SHP77 (cell line): ENCODE measurements around the gene OTOG.

Source experiments
- DNase-seq, 2 experiments: peaks; one replicate each; lab custom pipeline; 2025; lab: John Stamatoyannopoulos, UW

Gene OTOG

DNA sequence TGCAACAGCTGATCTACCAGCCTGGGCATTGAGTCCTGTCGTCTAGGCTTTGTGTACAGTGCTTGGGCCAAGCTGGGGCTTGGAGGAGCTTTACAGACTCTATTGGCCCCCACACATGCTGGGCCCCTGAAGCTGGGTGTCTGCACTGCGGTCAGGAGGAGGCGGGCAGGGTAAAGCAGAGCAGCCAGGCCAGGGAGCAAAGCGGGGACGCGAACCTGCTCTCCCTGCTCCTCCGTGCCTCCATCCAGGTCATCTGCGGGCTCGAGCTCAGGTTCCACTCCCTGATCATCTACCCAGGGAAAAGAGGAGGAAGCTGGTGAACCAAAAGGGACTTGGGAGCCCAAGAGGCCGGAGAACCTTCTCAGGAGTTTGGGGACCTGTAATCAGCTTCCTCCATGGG is 29.9 kb upstream of the OTOG start:
- DNase-seq, result no peak

DNA sequence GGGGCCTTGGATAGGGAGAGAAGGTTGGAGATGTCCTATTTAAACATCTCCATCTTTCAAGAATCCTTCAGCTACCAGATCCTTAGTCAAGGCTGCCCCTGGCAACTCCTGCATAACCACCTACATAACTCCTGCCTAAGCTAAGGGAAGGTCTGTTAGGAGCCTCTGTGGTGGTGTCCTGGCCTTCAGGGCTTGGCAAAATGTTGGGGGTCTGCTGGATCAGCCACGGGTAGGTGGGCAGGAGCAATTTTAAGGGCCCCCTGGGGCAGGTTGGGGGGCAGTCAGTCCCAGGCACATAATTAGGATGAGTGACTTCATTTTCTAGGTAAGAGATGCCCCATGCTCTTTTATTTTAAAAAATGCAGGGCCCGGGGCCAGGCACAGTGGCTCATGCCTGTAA is 28.7 kb upstream of the OTOG start:
- no peak for DNase-seq

DNA sequence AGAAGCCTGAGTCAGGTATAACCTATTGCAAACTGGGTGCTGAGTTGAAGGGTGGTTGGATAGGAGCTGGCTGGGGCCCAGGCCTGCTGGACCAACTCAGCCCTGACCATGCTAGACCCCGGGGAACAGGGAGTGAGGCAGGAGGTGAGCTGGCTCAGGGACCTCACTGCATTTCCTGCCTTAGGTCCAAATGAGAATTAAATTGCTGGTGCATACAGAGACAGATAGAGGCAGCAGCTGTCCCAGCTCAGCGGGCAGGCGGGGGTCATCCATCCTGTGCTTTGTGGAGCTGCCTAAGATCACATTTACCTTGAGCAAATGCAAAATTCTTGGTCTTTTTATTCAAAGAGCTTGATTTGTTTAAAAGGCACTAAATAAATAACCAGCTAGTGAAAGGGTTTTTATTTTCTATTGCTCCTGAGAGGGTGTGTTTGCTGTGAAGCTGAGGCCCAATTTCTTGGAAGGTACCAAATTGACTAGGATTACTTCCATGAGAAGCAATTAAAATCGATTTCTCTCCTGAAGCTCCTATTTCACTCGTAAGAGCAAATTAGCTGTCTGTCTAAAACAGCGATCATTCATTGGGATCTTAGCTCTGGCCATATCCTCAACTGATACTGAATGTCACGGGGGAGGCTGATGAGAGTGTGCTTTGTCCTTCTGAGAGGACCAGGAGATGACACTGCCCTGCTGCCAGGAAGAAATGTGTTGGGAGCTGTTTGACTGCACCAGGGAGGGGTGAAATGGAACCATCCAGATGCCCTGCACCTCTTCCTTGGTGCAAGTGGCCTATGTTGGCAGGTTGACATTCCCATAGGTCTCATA is 27.8 kb upstream of the OTOG start:
- DNase-seq, result no peak

DNA sequence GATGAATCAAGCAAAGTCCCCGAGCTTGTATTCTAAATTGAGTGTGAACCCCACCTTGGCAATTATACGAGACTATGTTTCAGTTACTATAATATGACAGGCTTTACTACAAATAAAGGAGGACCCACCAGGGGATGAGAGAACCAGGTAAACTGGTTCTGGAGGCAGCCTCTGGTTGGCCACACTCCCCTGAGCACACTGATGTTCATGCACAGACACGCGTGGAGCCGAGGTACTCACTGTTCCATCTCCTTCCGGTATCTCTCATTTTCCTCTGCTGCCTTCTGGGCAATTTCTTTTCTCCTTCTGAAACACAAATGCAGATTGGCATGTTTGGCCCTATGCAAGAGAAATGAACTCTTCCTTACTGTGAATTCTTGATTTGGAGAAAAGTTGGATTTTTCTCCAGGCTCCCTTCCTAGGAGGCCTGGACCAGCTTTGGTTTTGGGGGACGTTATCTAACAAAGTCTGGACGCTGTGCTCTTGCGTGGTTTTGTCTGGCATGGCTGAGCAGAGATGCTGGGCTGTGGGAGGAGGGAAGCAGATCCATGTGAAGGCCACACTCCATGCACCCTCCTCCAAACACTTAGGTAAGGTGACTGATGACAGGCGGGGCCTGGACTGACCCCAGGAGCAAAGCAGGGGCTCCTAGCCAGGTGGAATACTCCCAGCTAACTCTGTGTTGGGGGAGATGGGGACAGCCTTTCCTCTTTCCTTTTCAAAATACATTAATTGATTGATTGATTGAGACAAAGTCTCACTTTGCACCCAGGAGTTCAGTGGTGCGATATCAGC is 25.8 kb upstream of the OTOG start:
- DNase-seq, result no peak

DNA sequence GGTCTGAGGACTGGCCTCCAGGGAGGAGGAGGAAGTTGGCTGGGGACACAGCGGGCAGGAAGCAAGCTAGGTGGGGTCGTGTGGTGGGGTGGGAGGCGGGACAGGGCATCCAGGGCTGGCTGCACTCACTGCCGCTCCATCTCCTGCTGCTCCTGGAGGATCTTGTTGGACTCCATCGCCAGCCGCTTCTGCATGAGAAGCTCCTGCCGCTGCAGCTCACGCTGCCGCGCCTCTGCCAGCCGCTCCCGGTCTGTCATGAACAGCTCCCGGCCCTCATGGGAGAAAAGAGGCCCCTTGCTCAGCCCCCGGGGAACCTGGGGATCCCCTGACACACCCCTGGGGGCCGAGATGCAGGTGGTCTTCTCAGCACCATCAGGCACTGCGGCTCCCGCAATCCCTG is 24.4 kb upstream of the OTOG start:
- no peak for DNase-seq

DNA sequence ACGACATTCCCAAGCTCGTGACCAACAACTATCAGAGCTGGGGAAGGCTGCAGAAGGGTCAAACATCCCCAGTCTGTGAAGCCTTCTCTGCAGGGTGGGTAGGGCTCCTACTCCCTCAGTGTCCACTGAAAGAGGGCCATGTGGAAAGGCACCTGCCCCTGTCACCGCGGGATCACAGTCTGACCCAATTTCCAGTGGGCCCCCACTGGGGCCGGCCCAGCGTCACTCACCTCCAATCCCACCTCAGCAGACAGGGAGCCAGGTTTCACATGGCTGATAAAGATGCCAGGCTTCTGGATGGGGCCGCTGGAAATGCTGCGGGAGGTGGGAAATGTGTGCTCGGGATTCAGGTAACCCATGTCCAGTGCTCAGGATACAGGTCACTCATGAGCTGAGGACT is 22.8 kb upstream of the OTOG start:
- no peak for DNase-seq

DNA sequence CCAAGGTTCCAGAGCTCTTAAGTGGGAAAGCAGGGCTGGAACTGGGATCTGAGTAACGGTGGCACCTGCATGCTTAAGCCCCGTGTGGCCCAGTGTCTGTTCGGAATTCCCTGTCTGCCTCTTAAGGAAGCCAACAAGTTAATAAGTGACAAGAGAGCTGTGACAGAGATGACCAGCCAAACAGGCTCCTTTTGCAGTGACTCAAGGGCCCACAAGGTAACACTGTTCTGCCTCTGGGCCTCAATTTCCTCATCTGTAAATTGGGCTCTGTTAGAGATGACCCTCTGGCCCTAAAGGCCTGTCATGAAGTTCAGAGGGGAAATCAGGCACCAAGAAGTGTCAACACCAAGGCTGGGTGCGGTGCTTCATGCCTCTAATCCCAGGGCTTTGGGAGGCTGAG is 21.5 kb upstream of the OTOG start:
- no peak for DNase-seq

DNA sequence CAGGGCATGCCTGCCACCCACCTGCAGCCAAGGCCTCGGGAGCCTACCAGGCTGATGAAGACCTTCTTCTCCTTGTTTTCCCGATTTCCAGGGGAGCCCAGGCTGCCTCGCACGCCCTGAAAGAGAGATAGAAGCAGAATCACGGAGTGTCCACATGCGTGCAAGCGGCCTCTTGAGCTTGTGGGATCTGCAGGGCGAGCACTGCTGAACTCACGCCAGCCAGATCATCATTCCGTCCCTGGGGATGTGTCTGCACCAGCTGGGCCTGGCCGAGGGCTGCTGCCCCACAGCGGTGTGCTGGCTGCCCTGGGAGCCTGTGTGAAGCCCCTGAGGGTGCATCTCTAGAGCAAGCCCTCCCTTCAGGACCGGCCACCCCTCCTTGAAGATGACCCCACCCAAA is 20.7 kb upstream of the OTOG start:
- no peak for DNase-seq

DNA sequence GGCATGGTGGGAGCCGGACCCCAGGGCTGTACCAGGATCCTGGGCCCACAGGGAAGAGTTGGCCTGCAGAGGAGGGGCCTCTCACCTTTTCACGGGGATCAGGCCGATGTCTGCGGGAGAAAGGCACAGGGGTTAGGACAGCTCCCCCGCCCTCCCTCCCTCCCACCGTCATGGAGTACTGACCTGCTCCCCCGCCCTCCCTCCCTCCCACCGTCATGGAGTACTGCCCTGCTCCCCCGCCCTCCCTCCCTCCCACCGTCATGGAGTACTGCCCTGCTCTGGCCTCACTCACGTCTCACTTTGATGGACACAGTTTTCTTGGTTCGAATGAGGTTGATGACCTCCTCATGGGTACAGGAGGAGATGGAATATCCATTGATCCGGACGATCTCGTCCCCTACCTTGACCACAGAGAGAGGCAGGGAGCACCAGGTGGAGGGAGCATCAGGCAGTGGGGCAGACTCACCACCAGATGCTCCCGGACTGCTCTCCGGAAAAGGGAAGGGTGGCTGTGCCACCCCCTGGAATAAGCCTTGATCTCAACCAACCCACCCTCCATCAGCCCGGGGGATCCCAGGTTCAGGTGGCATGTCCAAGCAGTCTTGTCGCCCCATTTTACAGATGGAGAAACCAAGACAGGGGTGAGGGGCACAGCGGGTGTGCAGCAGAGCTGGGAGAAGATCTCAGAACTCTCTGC is 20.0 kb upstream of the OTOG start:
- no peak for DNase-seq

DNA sequence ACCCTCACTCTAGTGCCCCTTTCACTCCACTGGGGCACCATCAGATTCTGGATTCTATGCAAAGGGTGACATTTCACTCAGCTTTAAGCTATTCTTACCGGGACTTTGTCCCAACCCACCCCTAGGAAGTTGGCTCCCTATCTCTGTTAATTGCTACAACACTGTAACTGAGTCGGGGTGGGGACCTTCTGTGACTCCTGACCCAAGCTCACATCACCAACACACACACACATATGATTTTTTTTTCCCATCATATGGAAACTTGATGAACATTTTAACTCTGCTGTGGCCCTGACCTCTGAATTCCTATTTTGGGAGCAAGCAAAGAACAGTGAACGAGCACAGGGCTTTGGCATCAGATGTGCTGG is 19.4 kb upstream of the OTOG start:
- no peak for DNase-seq

DNA sequence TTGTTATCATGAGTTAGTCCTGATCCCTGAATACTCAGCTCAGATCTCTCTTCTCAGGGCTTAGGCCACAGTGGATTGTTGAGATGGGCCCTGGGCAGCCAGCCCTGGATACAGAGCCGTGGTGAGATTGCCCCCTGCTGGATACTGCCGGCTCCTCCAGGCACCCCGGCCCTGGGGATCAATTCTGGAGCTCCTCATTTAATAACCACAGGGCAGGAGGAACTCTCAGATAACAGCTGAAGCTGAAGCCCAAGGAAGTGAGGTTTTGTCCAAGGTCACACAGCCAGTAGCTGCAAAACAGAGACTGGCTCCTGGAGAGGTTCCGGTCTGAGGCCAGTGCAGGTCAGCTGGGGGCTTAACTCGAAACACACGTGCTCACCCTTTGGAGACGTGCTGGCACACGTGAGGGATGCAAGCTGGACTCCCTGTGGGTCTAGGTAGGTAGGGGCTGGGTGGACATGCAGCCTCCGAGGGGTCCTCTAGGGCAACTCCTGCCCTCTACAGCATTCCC is 18.8 kb upstream of the OTOG start:
- DNase-seq, result peak in 1 of 2 experiments; percentile 26

DNA sequence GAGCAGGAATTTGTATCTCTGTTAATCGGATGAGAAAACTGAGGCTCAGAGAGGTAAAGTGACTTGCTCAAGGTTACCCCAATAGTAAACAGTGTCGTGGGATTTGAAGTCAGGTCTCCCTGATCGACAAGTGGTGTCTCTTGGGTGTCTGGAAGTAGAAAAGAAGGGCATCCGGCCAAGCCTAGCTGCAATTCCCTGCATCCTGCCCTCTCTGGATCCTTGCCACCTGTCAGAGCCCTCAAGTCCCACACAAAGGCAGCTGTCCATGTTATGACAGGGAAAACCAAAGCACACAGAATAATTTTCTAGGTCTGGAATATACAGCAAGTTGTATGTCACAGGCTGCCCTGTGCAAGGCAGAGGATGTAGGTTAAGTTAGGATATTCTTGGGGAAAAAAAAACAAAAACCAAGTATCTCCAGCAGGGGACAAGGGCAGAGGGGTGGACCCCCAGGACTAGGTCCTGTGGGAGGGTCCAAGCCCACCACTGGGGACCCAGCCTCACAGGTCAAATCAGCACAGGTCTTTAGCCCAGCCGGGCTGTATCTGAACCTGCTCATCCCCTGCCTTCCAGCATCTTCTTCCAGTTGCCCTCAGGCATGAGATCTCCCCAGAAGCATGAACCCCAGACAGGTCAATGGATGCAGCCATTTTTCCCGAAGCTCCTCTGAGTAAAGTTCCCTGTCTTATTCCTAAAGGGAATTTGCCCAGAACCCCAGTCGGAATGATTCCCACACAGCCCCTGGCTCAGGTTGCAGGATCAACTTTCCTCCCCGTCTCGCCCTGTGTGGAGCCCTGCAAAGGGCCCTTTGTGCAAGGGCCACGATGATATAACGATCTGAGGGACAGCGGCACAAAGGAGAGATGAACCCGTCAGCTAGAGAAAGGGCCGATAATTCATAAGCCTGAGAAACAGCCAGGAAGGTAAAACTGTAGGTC is 17.9 kb upstream of the OTOG start:
- peak; percentile 33 to 39 for DNase-seq

DNA sequence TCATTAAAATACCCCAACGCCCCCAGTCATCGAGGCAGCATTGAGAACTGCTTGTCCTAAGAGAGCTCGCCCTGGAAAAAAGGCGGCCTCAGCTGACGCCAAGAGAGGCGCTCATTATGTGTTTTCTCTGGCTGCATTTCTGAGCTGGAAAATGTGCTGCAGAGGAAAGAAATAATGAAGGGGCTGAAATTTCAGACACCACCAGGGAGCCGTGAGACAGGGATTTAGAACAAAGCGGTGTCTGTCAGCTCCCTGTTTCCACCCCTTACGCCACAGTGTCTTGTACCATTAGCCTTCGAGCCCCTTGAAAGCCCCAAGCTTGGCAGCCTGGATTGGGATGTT is 17.2 kb upstream of the OTOG start:
- no peak for DNase-seq

DNA sequence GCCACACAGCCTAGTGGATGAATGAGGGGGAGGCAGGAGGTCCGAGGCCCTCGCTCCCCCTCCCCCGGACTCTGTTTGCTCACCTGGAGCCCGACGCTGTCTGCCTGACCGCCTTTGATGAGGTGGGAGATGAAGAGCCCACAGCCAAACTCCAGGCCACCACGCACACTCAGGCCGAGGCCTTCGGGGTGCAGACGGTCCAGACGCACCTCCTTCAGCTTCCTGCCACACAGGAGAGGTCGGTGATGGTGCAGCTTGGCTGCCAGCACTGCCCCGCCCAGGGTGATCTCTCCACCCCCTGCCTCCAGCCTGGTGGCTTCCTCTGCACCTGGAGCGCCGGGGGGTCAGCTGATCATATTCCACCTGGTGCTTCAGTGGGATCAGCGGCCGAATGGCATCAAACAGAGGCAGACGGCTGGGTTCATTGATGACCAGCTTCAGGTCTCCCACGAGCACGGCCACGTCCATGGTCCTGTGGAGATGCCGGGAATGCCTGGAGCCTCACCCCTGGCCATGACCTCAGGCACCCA is 15.9 kb upstream of the OTOG start:
- DNase-seq, result peak; percentile 23 to 50

DNA sequence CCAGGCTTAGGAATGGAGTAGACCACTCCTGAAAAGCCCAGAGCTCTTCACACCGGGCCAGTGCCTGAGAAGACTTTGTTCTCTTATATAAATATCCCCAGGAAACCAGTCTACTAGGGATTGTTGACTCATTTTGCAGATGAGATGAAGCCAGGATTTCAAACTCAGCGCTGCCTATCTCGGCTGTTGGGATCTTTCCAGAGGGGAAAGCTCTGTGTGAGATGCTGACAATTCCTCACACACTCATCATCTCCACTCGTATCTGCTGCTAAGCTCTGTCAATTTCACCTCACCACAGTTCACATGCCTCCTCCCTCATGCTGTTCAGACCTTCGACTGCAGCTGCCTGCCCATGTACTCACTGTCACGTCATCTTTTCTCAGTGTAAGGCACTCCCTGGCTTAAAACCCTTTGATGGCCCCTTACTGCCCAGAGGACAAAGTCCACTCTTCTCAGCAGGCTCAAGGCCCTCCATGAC is 15.4 kb upstream of the OTOG start:
- DNase-seq, result peak in 1 of 2 experiments; percentile 15

DNA sequence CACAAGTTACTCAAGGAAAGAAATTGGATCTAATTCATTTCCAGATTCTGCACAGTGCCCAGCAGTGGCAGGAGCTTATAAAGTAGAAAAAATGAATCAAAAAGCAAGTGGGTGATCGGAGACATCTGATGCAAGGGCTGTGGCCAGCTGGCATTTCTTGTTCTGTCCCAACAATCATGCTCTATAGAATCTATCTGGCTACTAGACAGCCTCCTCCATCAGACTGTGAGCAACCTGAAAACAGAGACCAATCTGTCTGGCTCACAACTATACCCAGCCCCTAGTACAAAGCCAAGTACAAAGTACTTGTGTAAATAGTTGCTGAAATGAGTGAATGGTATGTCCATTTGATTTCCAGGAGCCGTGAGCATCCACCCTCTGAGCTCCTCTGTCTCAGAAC is 14.3 kb upstream of the OTOG start:
- DNase-seq, result no peak

DNA sequence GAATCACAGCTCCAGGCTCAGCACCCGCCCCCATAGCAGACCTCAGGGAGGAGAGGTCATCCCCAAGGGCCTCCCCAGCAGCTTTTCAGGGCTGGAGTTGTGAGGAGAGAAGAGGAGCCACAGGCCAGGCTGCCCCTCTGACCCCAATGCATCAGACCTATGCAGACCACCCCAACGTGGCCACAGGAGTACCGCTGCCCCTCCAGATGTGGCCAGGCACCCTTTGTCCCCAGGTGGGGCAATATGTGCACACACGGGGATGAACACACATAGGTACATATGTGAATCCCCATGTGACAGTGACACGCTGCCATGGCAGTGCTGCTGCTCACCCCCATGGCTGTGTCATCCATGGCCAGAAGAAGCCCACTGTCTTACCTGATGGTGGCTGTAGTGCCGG is 13.7 kb upstream of the OTOG start:
- no peak for DNase-seq

DNA sequence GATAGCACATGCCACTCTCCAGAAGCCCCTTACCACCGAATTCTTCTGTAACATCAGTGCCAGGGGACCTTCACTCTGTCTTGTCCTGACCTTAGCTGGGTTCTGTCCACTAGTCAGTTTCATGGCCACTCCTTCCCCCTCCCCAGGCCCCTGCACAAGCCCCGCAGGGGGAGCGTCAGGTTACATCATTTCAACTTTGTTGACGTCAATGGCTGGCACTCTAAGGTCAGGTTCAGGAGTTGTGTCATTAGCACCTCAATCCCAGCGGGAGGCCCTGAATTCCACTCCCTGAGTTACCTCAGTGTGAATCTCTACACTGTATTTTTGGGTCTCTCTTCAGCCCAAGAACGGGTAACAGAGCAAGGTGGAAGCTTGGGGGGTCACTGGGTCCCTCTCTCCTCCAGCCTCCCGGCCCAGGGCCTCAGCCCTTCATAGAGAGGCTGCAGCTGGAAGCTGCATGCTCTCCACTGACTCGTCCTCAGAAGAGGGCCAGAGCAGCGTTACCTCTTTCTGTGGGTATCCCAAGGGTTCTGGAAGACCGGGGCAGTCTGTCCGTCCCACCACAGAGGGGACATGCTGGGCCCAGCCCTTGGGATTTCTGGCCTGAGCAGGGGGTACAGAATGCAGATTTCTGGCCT is 13.2 kb upstream of the OTOG start:
- DNase-seq, result no peak

DNA sequence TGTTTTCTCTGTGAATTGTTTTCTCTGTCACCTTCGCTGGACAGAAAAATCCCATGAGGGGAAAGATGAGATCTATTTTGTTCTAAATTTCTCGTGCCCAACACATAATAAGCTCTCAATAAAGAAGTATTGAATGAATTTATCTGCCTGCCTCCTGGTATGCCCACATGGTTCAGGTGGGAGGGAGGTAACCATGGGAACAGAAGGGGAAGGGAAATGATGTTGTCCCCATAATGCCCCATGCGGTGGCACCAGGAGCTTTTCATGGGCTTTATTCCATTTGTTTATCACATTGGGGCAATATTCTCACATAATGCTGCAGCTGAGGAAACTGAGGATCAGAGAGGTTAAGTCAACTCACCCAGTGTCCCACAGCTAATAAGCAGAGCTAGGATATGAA is 11.6 kb upstream of the OTOG start:
- no peak for DNase-seq

DNA sequence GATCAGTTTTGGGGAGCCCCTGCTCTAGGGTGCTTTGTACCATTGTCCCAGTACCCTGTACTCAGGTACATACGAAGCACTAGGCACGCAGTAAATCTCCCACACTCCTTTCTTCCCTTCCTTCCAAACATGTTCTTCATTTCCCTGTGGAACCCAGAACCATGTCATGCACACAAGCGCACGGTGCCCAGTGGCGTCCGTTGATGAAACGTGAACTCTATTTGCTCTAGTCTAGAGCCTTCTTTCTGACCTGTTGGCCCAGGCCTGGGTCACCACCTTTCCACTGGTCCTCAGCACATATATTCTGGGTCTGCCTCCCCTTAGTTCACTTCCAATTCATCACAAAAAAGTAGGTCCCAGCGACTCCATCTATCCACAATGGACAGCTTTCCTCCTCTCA is 9.8 kb upstream of the OTOG start:
- DNase-seq, result no peak

DNA sequence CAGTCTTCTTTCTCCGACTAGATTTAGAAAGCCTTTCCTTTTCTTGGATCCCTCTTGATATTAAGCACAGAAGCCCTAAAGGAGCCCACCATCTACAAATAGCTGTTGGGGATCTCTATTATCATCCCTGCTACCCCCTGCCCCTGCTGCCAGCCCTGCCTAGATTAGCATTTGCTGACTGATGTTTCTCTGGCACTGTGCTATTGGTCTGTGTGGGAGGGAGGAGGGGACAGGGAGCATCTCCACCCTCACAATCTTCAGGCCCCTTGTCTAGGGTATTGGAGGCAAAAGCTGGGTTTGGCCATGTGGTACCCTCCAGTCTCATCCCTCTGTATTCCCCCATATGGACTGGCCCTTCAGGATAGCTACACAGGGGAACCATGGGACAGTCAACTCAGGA is 9.0 kb upstream of the OTOG start:
- no peak for DNase-seq
